Activated T-helper 2 cell treated with anti-CD3 and anti-CD28 coated beads, Interferon-gamma antibody, Interleukin-2, Interleukin-4, amounts not matched to agents 10 μg/mL and 5 μg/mL and 100 μg/mL, durations not matched to agents 14 hours and 24 hours and 36 hours (primary cell): ENCODE measurements around the gene DOP1A. TPM values are rescaled to one million over a fixed set of nuclear protein-coding genes. Genes with fewer than 3 reads are reported as not detected.
A peak's percentile ranks its signal among the peaks of the same experiment; 100 is the strongest.

Experiments used
- DNase-seq: peaks from one replicate; pipeline ENCODE4 v3.0.0; 2021; ENCODE audit warnings: low spot score
- H3K27ac Mint-ChIP-seq: one replicate; pipeline ENCODE4 v1.8.0; 2021; ENCODE audit warnings: mixed read lengths
- H3K27me3 Mint-ChIP-seq: one replicate; pipeline ENCODE4 v1.8.0; 2021; ENCODE audit warnings: low read depth, mixed read lengths
- H3K36me3 Mint-ChIP-seq: one replicate; pipeline ENCODE4 v1.8.0; 2021; ENCODE audit warnings: low read depth, mixed read lengths
- H3K4me1 Mint-ChIP-seq: one replicate; pipeline ENCODE4 v1.8.0; 2021; ENCODE audit warnings: low read depth, mixed read lengths
- H3K4me3 Mint-ChIP-seq: one replicate; pipeline ENCODE4 v1.8.0; 2021; ENCODE audit warnings: low read depth, mild to moderate bottlenecking, moderate library complexity, mixed read lengths
- H3K9me3 Mint-ChIP-seq: one replicate; pipeline ENCODE4 v1.8.0; 2021; ENCODE audit warnings: mixed read lengths
- intact Hi-C: fragments of 100-400 bp; cut with micrococcal nuclease; formaldehyde crosslinking; loops from one replicate; pipeline ENCODE4 v1.15.1; 2023
- total RNA-seq: library from RNA; stranded (reverse); gene quantifications from 2 replicates; pipeline ENCODE4 v1.2.3, GENCODE V29; 2022

DOP1A gene
- total RNA-seq, 1 donor from 2014 or later, result 7.5 TPM

GRCh38 chr6:83198486-83199172 lies 131.2 kb downstream of the DOP1A start:
- intact Hi-C loops, result no loop called here
- no peak overlapping the region for H3K4me3 Mint-ChIP-seq
- H3K27ac Mint-ChIP-seq, result no peak overlapping the region
- no peak for DNase-seq
- H3K36me3 Mint-ChIP-seq, result peaks cover 10% of the 10 kb centered on the region
- H3K4me1 Mint-ChIP-seq, result peaks cover 9% of the 10 kb centered on the region
- peaks cover 11% of the 10 kb centered on the region for H3K27me3 Mint-ChIP-seq
- no peaks in the 10 kb centered on the region for H3K9me3 Mint-ChIP-seq

- H3K36me3 Mint-ChIP-seq, result peaks cover 8% of the 10 kb centered on the region
- H3K9me3 Mint-ChIP-seq, result no peaks in the 10 kb centered on the region
- no peak for DNase-seq
- no peak overlapping the region for H3K27ac Mint-ChIP-seq
- H3K4me1 Mint-ChIP-seq, result peaks cover 5% of the 10 kb centered on the region
- H3K4me3 Mint-ChIP-seq, result no peak overlapping the region
- H3K27me3 Mint-ChIP-seq, result peaks cover 7% of the 10 kb centered on the region
- intact Hi-C loops, result no loop called here
Observed at GRCh38 chr6:83199173-83199862, 131.8 kb downstream of the DOP1A start.

- Mint-ChIP-seq H3K36me3 (peaks cover 6% of the 10 kb centered on the region), H3K27me3 (peaks cover 5% of the 10 kb centered on the region), H3K4me3 (no peak overlapping the region), H3K27ac (no peak overlapping the region), H3K4me1 (peaks cover 3% of the 10 kb centered on the region), H3K9me3 (no peaks in the 10 kb centered on the region)
- intact Hi-C loops, result no loop called here
- DNase-seq, result no peak
Observed at GRCh38 chr6:83199863-83200225, 132.4 kb downstream of the DOP1A start.

- H3K4me1 Mint-ChIP-seq, result peaks cover 3% of the 10 kb centered on the region
- H3K27me3 Mint-ChIP-seq, result peaks cover 12% of the 10 kb centered on the region
- H3K9me3 Mint-ChIP-seq, result no peaks in the 10 kb centered on the region
- no peak for DNase-seq
- no peak overlapping the region for H3K4me3 Mint-ChIP-seq
- intact Hi-C loops, result no loop called here
- H3K36me3 Mint-ChIP-seq, result no peaks in the 10 kb centered on the region
- no peak overlapping the region for H3K27ac Mint-ChIP-seq
Observed at GRCh38 chr6:83202031-83202430, 134.6 kb downstream of the DOP1A start.

- peaks cover 25% of the 10 kb centered on the region for H3K27me3 Mint-ChIP-seq
- H3K4me3 Mint-ChIP-seq, result no peak overlapping the region
- DNase-seq, result peak; percentile 24
- H3K4me1 Mint-ChIP-seq, result no peaks in the 10 kb centered on the region
- intact Hi-C loops, result loop anchor here (1.0 to 2.0 kb wide), 2 partner anchors 23 to 148 kb away; partner anchors contain the start of genes DOP1A, PGM3 and RWDD2A
- no peaks in the 10 kb centered on the region for H3K9me3 Mint-ChIP-seq
- no peaks in the 10 kb centered on the region for H3K36me3 Mint-ChIP-seq
- no peak overlapping the region for H3K27ac Mint-ChIP-seq
Observed at GRCh38 chr6:83215131-83216047, 147.9 kb downstream of the DOP1A start.

GRCh38 chr6:83216806-83217205 lies 149.3 kb downstream of the DOP1A start:
- DNase-seq, result no peak
- Mint-ChIP-seq H3K4me3 (no peak overlapping the region), H3K36me3 (no peaks in the 10 kb centered on the region), H3K27ac (no peak overlapping the region), H3K4me1 (no peaks in the 10 kb centered on the region), H3K27me3 (peaks cover 14% of the 10 kb centered on the region), H3K9me3 (no peaks in the 10 kb centered on the region)
- intact Hi-C loops, result no loop called here

Other genes with a start within 250 kb of the DOP1A start
- 6.9 and 7.1 TPM in 2 replicates for gene UBE3D, start 1.8 kb upstream of the DOP1A start, total RNA-seq
- 29.2 and 31.3 TPM in 2 replicates for gene PGM3, start 125.6 kb downstream of the DOP1A start, total RNA-seq
- 1.4 and 1.5 TPM in 2 replicates for gene RWDD2A, start 125.7 kb downstream of the DOP1A start, total RNA-seq